GM18502 (cell line): ENCODE measurements around the gene MACROD2.
"Not testable (repeated sequence)": the region's sequence is repeated elsewhere in the genome, so short reads cannot be mapped to it uniquely, and the experiment has no call there.

Source experiments
- ATAC-seq: cut with Tn5 transposase; IDR thresholded peaks from one replicate; pipeline ENCODE4 v1.9.1; 2021; ENCODE audit warnings: mild to moderate bottlenecking; ENCODE audit not compliant: unreplicated experiment, poor library complexity

MACROD2 gene

GRCh38 chr20:15795305-15796019, 1800.1 kb downstream of the MACROD2 start:
- ATAC-seq: no peak

GRCh38 chr20:15799871-15800270, 1804.6 kb downstream of the MACROD2 start:
- no peak for ATAC-seq

- ATAC-seq: no peak
These were observed 1806.7 kb downstream of the MACROD2 start for GRCh38 chr20:15802020-15802419.

- ATAC-seq: no peak
These were observed 1809.8 kb downstream of the MACROD2 start for GRCh38 chr20:15805154-15805553.

- ATAC-seq: no peak
These were observed 1810.8 kb downstream of the MACROD2 start for GRCh38 chr20:15806105-15806504.

GRCh38 chr20:15807271-15807670, 1812.0 kb downstream of the MACROD2 start:
- ATAC-seq: no peak

- ATAC-seq: not testable (repeated sequence)
These were observed 1812.5 kb downstream of the MACROD2 start for GRCh38 chr20:15807771-15808170.

- ATAC-seq: no peak
These were observed 1816.6 kb downstream of the MACROD2 start for GRCh38 chr20:15811951-15812350.

GRCh38 chr20:15812696-15813095, 1817.4 kb downstream of the MACROD2 start:
- ATAC-seq: no peak

- no peak for ATAC-seq
These were observed 1819.0 kb downstream of the MACROD2 start for GRCh38 chr20:15814360-15814759.

- no peak for ATAC-seq
These were observed 1819.6 kb downstream of the MACROD2 start for GRCh38 chr20:15814911-15815310.

- no peak for ATAC-seq
These were observed 1822.0 kb downstream of the MACROD2 start for GRCh38 chr20:15817351-15817750.

- ATAC-seq: no peak
These were observed 1823.3 kb downstream of the MACROD2 start for GRCh38 chr20:15818651-15819071.

- no peak for ATAC-seq
These were observed 1828.4 kb downstream of the MACROD2 start for GRCh38 chr20:15823718-15824117.

GRCh38 chr20:15827628-15828027, 1832.3 kb downstream of the MACROD2 start:
- no peak for ATAC-seq

GRCh38 chr20:15831201-15831600, 1835.9 kb downstream of the MACROD2 start:
- ATAC-seq: no peak

- no peak for ATAC-seq
These were observed 1837.2 kb downstream of the MACROD2 start for GRCh38 chr20:15832512-15832911.

- ATAC-seq: no peak
These were observed 1839.5 kb downstream of the MACROD2 start for GRCh38 chr20:15834857-15835256.

GRCh38 chr20:15835811-15836210, 1840.5 kb downstream of the MACROD2 start:
- ATAC-seq: no peak

- ATAC-seq: no peak
These were observed 1841.3 kb downstream of the MACROD2 start for GRCh38 chr20:15836634-15837033.

GRCh38 chr20:15837563-15837962, 1842.2 kb downstream of the MACROD2 start:
- ATAC-seq: no peak

- no peak for ATAC-seq
These were observed 1843.2 kb downstream of the MACROD2 start for GRCh38 chr20:15838466-15838865.
